Sigmoid colon (tissue), 4 donors: Measurements from ENCODE around the gene C11orf68.

Experiments used
- EP300 ChIP-seq, 4 donors: sonication (generic); formaldehyde crosslinking; IDR thresholded peaks; one replicate each; pipeline ENCODE4 v1.6.1; 2017; ENCODE audit warnings: antibody characterized with exemption in 4 of 4
- POLR2A ChIP-seq, 2 donors: fragments of 450-650 bp; IDR thresholded peaks; one replicate each; pipeline ENCODE4 v1.6.1; 2016; ENCODE audit warnings: antibody characterized with exemption in 2 of 2, mild to moderate bottlenecking in 2 of 2, moderate library complexity in 2 of 2
- POLR2AphosphoS5 ChIP-seq, 4 donors: sonication (generic); formaldehyde crosslinking; IDR thresholded peaks; one replicate each; pipeline ENCODE4 v1.6.1; 2017; ENCODE audit warnings: antibody characterized with exemption in 4 of 4
- TF ChIP-seq, protein P1 (sequence below), 4 experiments: fragments of 450-650 bp in 3 of 4; fragments of 200-600 bp in 1 of 4; IDR thresholded peaks; one replicate each; pipeline ENCODE4 v1.5.1; 2016 to 2019; ENCODE audit warnings: antibody characterized with exemption in 4 of 4, mild to moderate bottlenecking in 3 of 4, moderate library complexity in 2 of 4

DNA sequence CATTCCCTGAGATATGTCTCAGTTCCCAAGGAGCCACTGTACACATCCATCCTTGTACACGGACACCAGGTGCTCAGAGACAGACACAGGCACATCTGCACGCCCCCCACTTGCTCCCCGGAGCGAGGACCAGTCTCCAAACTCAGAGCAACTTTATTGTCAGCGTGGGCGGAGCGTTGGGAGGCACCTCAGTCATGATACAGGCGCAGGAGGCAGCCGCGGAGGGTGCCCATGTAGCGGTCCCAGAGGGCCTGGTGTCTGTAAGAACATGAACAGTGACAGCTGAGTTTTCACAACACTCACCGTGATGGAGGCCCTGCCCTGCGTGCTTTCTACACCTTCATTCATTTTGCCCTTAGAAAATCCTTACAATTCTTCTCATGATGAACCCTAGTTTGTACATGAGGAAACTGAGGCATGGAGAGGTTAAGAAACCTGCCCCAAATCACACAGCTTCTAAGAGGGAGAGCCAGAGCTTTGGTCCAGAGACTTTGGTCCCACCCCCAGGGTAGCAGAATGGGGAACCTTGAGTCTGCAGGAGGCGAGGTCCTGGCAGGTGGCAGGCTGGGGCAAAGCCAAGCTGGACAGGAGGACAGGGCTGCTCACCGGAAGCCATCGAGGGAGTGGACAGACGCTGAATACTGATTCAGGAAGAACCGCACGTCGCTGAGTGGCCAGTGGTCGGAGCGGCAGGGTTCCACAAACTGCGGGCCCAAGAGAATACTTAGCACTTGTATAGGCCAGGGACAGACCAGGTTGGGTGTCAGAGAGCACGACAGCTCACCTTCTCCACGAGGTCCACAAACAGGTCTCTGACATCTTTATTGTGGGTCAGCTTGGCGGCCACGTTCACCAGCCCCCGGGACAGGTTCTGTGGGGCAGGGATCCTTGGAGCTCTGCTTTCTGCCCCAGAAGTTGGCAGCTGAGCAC lies 34.8 kb downstream of the C11orf68 start:
- TF ChIP-seq, protein P1, sequence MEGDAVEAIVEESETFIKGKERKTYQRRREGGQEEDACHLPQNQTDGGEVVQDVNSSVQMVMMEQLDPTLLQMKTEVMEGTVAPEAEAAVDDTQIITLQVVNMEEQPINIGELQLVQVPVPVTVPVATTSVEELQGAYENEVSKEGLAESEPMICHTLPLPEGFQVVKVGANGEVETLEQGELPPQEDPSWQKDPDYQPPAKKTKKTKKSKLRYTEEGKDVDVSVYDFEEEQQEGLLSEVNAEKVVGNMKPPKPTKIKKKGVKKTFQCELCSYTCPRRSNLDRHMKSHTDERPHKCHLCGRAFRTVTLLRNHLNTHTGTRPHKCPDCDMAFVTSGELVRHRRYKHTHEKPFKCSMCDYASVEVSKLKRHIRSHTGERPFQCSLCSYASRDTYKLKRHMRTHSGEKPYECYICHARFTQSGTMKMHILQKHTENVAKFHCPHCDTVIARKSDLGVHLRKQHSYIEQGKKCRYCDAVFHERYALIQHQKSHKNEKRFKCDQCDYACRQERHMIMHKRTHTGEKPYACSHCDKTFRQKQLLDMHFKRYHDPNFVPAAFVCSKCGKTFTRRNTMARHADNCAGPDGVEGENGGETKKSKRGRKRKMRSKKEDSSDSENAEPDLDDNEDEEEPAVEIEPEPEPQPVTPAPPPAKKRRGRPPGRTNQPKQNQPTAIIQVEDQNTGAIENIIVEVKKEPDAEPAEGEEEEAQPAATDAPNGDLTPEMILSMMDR (IDR thresholded peaks at IDR 0.05) = no peak
- TF ChIP-seq EP300 (IDR thresholded peaks at IDR 0.05) (no peak), POLR2A (IDR thresholded peaks at IDR 0.05) (no peak), POLR2AphosphoS5 (IDR thresholded peaks at IDR 0.05) (no peak)
